ENCODE data around the gene RAB7B.

RAB7B gene

GRCh38 chr1:206022766-206023165 is 19.6 kb upstream of the RAB7B start:
- no peak for DNase-seq (ENCODE audit: low read depth, low spot score)

GRCh38 chr1:206021626-206022365 is 18.6 kb upstream of the RAB7B start:
- no peak for DNase-seq (ENCODE audit: low read depth, low spot score)

GRCh38 chr1:206021008-206021625 is 17.9 kb upstream of the RAB7B start:
- DNase-seq (ENCODE audit: low read depth, low spot score): no peak

GRCh38 chr1:206020393-206021007 is 17.3 kb upstream of the RAB7B start:
- DNase-seq (ENCODE audit: low read depth, low spot score): no peak

GRCh38 chr1:206015071-206015470 is 11.9 kb upstream of the RAB7B start:
- no peak for DNase-seq (ENCODE audit: low read depth, low spot score)

DNA sequence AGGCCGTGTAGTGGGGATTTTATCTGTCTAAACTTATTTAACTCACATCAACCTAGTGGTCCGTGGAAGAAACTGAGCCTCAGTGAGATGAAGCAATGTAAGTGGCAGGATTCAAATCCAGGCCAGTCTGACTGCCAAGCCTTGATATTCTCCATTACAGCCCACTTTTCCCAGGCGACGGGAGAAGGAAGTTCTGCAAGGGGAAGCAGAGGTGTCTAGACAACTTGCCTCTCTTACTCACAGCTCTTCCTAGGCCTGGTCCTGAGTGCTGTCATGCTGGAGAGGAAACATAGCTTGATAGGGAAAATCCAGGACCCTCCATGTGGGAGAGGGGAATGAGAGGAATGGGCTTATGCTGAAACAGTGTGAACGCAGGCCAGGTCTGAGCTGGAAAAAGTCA is 11.4 kb upstream of the RAB7B start:
- no peak for DNase-seq (ENCODE audit: low read depth, low spot score)

DNA sequence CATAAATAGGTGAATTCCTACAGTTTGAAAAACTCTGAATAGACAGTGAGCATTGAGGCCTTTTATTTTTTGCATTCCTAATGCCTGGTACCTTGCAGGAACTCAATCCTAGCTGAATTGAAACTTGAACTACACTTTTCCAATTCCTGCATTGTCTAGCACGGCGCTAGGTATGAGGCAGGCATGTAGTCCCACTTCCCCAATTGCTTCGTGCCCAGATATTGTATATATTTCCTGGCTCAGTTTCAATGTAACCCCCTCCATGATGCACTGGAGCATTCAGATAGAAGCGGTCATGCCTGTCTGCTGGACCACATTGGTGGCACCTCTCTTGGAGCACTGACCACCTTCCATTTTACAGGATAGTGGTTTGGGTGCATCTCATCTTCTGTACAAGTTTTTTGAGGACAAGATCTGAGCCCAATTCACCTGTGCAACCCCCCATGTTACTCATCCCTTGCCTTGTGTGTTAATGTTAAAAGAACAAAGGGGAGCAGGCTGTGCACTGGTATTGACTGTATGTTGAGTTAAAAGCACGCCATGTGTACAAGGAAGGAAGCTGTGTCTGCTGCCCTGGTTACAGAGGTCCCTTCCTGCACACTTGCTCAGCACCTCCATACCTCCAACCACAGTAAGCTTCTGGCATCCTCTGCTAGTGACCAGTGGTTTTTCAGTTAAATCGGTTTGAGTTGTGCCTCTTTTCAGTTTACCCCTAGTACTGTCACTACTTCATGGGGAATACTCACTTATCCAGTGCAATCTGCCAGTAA is 10.0 kb upstream of the RAB7B start:
- no peak for DNase-seq (ENCODE audit: low read depth, low spot score)

- no peak for DNase-seq (ENCODE audit: low read depth, low spot score)
Observed at GRCh38 chr1:206012086-206012859, 9.1 kb upstream of the RAB7B start.

GRCh38 chr1:206011057-206011456 is 7.9 kb upstream of the RAB7B start:
- DNase-seq (ENCODE audit: low read depth, low spot score): no peak

DNA sequence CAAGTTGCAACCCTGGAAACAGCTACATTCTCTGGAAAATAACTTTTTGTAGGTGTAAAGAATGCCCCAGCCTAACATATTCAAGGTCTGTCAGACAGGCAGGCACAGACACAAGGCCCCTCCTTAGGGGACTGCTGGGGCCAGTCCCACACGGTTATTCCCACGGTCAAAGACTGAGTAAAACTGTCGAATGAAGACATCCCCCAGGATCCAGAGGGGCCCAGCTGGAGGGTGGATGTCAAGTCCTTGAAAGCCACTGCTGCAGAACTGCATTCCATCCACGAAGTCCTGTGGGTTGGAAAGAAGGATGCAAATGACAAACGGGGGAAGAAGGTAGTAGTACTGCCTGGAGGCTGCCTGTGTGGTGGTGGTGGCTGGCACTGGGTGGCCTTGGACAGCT is 6.9 kb upstream of the RAB7B start:
- DNase-seq (ENCODE audit: low read depth, low spot score): no peak

GRCh38 chr1:206006946-206007345 is 3.8 kb upstream of the RAB7B start:
- DNase-seq (ENCODE audit: low read depth, low spot score): no peak

DNA sequence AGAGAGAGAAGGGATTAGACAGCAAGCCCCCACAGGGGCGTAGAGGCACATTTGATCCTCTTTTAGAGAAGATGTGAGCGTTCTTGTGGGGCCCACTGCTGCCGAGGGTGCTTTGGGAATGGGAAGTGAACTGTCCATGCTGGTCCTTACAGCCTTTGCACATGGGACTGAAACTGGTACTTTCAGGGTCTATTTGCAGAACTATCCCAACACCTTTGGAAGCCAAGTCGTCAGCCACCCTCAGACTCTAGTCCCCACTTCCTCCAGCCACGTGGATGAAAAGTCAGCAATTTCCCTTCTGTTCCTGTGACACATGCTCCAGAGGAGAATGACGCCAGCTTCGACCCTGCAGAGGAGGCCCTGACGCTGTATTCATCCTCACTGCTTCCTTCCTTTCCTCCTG is 2.6 kb upstream of the RAB7B start:
- DNase-seq (ENCODE audit: low read depth, low spot score): no peak

- DNase-seq (ENCODE audit: low read depth, low spot score): no peak
Observed at GRCh38 chr1:206005234-206005633, 2.0 kb upstream of the RAB7B start.

- no peak for DNase-seq (ENCODE audit: low read depth, low spot score)
Observed at GRCh38 chr1:206004826-206005225, 1.6 kb upstream of the RAB7B start.

- no peak for DNase-seq (ENCODE audit: low read depth, low spot score)
Observed at GRCh38 chr1:206003854-206004800, 932 bp upstream of the RAB7B start.

DNA sequence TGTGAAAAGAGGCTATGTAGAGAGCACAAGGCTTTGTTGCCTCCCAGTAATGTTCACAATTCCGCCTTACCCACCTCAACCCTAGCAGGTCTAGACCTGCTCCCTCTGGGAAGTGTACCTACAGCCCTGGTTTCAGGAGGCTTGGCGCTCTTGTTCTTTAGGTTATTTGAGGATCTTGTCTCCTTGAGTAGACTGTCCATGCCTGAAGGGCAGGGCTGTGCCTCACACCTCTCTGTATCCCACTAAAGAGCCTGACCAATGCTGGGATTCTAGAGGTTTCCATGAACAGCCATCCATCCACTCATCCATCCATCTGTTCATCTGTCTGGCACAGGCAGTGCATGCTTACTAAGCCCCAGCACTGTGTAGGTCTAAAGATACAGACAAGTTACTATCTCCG is 1.0 kb downstream of the RAB7B start:
- no peak for DNase-seq (ENCODE audit: low read depth, low spot score)

DNA sequence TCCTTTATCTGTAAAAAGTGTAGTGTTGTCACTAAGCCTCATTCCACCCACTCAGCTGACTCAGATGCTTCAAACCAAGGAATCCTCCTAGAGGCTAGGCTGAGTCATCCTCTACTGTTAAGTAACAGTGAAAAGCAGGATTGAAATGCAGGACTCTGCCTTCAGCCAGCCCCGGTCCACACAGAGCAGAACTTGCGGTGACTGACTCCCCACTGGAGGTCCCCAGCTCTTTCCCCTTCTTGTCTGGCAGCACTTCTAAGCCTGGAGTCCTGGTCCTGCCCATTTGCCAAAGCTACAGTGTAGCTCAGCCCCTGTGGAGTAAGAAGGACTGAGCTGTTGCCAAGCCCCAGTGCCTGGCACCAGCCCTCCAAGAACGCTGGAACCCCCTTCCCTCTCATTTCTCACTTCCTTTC is 1.7 kb downstream of the RAB7B start:
- no peak for DNase-seq (ENCODE audit: low read depth, low spot score)

DNA sequence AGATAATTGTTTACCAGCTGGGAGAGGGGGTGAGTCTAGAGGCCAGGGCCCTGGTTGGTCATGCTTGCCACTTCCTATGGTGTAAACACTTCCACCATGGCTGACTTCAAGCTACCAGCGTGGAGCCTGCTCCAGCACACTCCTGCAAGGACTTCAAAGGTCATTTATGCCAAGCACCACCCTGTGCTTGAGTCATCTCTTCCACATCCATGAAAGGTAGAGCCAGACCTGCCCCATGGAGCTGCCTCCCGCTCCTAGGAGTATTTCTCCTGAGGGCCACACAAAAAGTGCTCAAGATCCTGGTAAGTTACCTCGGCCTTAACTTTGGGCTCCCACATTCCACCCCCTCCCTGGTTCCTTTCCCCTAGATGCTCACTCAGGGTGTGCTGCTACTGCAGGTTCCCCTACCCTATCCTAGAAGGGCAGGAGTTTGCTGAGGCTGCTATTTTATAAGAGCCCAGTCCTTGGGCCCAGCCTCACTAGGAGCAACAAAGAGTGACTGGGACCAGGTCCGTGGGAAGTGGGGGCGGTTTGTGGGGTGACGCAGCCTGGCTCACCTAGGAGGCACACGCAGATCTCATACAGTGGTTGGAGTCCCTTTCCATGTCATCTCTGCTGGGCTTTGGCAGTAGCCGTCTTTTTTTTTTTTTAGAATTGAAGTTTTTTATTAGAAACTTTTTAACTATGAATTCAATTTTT is 2.4 kb downstream of the RAB7B start:
- no peak for DNase-seq (ENCODE audit: low read depth, low spot score)

DNA sequence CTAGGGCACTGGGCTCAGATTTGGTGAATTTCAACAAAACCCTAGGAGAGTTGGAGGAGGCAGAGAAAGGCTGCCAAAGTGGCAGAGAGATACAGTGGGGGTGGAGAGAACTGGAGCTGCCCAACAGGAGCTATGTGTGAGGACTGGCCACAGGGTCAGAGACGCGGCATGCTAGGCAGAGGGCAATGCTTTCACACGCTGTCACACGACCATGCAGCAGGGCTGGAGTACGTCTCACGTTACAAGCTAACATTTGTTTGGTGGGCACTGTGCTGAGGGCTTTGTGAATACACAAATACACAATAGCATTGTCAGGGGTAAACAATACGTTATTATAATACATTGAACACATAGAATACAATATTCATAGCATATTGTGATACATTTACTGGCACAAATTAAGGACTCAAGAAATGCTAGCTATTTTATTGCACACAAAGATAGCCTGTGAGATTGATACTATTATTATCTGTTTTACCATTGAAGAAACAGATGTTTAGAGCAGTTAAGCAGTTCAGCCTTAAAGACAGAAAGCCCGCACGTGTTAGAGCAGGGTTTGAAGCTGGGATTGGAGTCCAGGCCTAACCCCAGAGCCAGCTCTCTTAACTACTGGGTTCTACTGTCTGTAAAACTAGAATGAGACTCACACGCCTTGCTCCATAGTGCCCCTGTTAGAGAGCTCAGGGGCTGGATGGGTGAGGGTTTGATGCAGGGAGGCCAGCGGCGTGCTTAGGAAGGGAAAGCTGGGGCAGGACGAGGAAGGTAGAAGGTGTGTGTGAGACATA is 4.5 kb downstream of the RAB7B start:
- DNase-seq (ENCODE audit: low read depth, low spot score): no peak
